HG03469 (cell line): Measurements from ENCODE around the gene CCDC7.
A peak's percentile ranks its signal among the peaks of the same experiment; 100 is the strongest.
"Not testable (repeated sequence)": the region's sequence is repeated elsewhere in the genome, so short reads cannot be mapped to it uniquely, and the experiment has no call there.

Experiments used
- ATAC-seq: cut with Tn5 transposase; IDR thresholded peaks from one replicate; pipeline ENCODE4 v1.9.1; 2021; ENCODE audit warnings: mild to moderate bottlenecking, moderate library complexity, moderate number of reproducible peaks; ENCODE audit not compliant: unreplicated experiment

Gene CCDC7

DNA sequence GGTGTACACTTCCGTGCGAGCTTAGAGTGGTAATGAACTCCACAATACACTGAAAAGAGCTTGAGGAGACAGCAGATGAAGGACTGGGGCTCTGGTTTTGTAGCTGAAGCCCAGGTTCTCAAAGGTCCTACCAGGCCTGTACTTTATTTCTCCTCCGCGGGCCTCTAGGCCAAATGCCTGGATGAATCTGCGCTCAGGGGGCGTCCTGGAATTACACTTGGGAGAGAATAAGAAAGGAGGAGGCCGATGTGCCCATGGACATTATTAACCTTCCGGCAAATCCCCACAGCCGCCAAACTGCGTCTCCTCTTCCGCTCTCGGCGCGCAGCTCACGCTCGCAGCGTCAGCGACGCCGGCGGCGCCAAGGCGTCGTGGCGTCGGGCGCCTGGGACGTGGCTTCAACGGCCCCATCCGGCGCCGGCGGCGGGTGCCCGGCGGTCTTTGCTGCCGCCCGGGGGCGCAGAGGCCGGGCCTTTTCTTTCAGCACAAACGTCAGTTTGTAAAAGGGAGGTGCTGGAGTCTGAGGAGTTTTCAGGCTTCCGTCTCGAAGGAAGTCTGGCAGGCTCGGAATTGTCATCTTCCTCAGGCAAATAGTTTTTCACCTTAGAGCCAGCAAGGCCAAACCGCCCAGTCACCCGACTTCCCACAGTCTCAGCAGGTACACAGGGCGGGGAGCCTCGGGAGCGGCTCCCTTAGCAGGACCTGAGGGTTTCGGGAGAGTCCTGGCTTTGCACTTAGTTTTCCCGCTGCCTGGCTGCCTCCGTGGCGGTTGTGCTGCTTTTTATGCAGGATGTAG lies at the start of gene CCDC7:
CCDC7 (plus strand) TSS at position 401 of the 796 bp plus-strand sequence. CDS start 5,503 bp downstream, outside the sequence.
- peak; percentile 93 for ATAC-seq

DNA sequence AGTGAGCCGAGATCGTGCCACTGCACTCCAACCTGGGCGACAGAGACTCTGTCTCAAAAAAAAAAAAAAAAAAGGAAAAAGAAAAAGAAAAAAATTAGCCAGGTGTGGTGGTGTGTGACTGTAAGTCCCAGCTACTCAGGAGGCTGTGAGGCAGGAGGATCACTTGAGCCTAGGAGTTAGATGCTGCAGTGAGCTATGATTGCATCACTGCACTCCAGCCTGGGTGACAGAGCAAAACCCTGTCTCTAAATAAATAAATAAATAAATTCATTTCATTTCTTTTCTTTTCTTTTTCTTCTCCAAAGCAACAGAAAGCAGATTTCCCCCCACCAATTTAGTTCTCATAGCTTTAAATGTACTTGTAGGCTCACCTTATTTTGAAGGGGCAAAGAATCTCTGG lies 48.8 kb upstream of the CCDC7 start:
- ATAC-seq = not testable (repeated sequence)

DNA sequence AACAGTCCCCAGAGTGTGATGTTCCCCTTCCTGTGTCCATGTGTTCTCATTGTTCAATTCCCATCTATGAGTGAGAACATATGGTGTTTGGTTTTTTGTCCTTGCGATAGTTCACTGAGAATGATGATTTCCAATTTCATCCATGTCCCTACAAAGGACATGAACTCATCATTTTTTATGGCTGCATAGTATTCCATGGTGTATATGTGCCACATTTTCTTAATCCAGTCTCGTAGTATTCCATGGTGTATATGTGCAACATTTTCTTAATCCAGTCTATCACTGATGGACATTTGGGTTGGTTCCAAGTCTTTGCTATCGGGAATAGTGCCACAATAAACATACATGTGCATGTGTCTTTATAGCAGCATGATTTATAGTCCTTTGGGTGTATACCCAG lies 46.2 kb upstream of the CCDC7 start:
- ATAC-seq = not testable (repeated sequence)

DNA sequence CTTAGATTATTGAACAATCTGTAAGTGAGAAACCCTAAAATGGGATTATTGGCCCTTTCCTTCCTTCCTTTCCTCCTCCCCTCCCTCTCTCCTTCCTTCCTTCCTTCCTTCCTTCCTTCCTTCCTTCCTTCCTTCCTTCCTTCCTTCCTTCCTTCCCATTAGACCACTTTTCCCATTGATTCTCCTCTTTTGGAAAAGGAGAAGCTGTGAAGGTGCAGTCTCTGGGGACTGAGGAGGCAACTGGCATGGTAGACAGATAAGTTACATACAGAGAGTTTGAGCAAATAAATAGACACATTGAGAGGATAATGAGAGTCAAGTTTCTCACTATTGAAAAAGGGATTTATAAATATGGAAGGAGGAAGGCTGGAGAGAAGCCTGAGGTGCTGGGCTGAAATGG lies 45.0 kb upstream of the CCDC7 start:
- no peak for ATAC-seq

DNA sequence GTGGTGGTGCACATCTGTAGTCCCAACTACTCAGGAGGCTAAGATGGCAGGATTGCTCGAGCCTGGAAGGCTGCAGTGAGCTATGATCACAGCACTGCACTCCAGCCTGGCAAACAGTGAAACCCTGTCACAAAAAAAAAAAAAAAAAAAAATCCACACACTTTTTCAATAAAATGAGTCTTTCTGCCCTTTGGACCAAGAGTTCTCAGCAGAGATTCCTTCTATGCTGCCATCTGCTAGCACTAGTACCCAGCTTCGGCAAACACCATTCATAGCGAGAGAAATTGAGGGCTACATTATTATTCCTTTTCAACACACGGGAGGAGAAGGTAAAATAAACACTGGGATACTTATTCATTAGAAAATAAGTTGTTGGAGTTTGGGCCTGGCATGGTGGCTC lies 43.4 kb upstream of the CCDC7 start:
- no peak for ATAC-seq

DNA sequence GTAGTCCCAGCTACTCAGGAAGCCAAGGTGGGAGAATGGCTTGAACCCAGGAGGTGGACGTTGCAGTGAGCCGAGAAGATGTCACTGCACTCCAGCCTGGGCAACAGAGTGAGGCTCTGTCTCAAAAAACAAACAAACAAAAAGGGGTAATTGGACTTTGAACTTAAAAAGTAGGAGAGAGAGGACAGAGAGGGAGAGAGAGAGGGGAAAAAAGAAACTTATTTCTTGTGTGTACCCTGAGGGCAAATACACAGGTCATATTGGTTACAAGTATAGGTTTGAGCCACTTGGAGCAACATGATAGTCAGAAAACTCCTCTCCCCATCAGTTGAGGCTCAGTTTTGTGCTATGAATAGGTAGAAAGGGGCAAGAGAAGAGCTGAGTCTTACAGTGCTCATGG lies 42.8 kb upstream of the CCDC7 start:
- ATAC-seq = no peak

DNA sequence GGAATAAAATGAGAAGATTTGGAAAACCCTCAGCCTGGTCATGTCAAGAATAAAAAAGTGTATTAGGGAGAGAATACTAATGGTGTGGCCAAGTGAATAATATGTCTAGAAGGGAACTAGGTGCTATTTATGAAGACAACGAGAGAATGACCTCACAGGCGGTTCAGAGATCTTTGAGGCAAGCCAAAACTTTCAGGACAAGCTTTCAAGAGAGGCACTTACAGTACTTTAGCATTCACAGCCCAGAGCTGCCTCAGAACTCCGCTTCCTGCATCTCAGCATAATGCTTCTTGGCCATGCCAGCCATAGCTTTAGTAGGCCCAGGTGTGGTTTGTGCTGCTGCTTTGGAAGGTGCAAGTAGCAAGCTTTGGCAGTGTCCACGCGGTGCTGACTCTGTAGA lies 37.2 kb upstream of the CCDC7 start:
- ATAC-seq = no peak

DNA sequence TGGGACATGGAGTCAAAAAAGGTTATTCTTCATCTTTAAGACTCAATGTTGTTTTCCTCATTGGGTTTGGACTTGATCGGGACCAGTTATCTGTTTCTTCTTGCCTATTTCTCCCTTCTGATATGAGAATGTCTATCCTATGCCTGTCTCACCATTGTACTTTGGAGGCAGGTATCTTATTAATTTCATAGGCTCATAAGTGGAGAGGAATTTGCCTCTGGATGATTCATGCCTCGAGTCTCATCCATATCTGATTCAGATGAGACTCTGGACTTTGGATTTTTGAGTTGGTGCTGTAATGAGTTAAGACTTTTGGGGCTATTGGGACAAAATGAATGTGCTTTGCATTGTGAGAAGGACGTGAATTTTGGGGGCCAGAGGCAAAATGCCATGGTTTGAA lies 36.2 kb upstream of the CCDC7 start:
- ATAC-seq = no peak

DNA sequence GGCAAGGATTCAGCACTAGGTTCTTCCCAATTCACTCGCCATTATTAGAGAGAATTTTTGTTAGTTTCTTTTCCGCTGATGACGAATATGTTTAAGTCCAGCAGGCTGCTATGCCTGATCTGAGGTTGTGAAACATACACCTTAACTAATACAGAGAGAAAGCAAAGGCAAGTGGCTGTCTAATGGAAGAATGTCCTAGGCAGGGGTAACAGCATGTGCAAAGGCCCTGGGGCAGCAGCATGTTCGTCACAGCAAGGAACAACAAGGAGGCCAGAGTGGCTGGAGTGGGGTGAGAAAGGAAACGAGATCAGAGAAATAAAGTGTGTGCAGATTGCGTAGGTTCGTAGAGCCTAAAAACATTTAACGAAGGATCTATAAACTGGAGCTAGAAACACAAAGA lies 35.4 kb upstream of the CCDC7 start:
- ATAC-seq = no peak

DNA sequence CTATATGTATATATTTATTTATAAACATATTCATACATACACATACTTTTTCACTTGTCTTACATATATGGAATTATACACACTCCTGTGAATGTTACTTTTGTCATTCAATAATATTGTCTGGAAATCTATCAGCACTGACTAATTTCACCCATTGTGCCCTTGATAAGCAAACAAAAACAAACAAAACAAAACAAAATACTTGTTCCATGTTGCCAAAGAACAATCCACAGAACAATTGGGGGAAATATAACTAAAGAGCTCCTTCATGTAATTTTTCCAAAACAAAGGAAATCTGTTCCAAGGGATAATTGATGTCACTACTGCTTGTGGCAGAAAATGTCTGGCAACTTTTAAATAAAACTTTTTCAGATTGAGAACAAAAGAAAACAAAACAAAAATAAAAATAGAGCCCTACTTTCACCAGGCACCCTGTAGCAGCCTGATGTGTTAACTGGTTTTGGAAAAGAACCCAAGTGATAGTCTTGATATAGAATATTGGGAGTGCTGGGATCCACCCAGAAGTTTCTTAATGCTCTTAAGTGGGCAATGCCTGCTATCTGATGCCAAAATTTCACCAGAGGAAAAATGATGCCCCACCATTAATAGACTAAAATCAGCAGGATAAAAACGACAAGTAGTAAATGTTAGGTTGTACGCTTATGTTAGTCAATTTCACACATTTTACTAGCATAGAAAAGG lies 34.0 kb upstream of the CCDC7 start:
- ATAC-seq = no peak

DNA sequence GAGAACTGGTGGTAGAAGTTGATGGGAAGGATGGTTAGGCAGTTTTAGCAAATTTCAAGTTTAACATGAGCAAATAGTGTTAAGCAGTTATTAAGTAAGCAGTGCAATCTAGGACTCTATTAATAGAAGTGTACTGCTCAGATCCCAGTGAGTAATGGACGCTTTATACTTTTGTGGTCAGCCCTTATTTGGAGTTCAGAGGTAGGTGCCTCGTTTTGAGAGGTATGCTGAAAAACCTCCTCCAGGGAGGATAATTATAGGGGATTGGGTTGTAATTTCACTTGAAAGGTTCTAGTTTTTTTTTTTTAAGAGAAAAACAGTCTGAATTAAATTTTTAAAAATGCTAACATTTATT lies 33.5 kb upstream of the CCDC7 start:
- no peak for ATAC-seq

DNA sequence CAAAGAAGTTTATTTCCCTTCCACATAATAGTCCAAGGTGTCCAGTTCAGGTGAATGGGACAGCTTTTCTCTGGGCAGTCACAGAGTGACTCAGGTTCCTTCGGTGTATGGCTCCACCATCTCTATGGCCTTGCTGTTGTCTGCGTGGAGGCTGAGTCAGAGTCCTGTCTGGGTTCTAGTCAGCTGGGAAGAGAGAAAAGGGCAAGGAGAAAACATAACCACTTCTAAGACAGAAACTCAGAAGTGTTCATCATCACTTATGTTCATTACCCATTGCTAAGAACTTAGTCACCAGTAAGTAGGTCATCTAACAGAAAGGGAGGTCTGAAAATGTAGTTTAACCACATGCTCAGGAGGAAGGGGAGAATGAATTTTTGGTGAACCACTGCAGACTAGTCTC lies 32.4 kb upstream of the CCDC7 start:
- ATAC-seq = no peak

DNA sequence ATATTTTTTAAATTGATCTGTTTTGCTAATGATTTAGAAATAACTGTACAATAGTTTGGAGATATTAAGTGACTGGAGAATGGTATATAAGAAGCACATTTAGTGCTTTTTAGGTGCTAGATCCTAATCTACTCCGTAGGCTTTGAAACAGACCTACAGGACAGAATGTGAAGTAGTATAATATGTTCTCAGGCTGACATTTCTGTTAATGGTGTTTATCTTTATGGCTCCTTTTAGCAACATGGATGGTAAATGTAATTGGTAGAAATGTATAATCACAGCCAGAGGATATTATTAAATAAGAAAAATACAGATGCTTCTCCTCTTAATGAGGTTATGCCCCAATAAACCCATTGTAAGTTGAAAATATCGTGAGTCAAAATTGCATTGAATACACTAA lies 30.6 kb upstream of the CCDC7 start:
- no peak for ATAC-seq

DNA sequence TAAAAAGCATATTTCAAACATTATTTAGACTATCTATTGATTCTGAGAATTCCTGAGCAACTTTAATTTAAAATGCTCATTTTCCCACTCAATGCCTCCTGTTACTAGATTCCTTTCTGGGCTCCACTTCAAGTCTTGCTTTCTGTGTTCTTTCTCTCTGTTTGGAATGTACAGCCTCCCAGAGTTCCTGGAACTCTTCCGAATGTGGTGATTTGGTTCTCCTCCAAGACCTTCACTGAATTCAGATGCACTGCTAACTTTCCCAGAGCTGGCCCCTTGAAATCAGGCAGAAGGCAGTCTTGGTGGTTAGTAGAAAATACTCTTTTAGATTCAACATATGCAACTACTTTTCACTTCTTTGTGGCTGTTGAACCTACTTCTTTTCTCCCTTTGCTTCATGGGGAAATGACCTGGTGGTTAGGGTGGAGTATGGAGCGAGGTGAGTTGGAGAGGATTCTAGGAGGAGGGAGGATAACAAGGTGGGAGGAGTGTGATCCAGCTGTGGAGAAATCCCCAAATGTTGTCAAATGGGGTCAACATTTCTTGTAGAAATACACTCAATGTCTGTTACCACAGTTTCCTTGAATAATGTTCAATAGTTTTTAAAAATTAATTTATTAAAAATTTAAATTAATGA lies 27.9 kb upstream of the CCDC7 start:
- ATAC-seq = no peak

DNA sequence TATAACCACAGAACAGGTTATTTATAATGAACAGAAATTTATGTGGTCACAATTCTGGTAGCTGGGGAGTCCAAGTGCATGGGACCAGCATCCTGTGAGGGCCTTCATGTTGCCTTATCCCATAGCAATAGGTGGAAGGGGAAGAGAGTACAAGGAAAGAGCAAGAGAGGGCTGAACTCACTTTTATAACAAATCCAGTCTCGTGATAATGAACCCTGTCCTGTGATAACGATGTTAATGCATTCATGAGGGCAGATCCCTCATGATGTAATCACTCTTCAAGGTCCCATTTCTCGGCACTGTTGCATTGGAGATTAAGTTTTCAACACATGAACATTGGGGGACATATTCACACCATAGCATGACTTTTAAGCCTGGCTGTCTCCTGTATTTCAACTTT lies 27.4 kb upstream of the CCDC7 start:
- no peak for ATAC-seq

DNA sequence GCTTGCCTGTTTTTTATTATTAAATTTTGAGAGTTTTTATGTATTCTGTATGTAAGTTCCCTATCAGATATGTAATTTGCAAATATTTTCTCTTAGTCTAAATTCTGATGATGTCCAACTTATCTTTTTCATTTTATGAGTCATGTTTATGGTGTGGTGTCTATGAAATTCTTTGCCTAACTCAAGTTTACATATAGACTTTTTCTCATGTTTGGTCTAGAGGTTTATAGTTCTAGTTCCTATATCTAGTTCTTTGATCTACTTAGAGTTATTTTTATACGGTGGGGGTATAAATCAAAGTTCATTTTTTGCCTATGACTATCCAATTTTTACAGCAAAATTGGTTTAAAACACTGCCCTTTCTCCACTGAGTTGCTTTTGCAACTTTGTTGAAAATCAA lies 26.3 kb upstream of the CCDC7 start:
- no peak for ATAC-seq

DNA sequence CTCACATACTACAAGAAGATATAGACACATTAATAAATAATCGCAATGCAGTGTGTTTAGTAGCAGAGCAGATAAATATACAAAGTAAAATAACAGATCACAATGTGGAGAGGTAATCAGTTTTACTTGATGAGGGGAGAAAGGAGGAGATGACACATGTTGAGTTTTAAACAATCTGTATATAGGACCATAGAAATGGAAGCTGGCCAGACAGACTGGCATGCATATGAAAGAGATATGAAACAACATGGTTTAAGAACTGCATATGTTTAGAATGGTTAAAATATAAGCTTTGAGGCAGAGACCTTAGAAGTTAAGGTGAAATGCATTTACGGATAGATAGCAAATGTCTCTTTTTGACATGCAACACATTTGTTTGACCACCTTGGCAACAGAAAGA lies 19.8 kb upstream of the CCDC7 start:
- ATAC-seq = no peak

DNA sequence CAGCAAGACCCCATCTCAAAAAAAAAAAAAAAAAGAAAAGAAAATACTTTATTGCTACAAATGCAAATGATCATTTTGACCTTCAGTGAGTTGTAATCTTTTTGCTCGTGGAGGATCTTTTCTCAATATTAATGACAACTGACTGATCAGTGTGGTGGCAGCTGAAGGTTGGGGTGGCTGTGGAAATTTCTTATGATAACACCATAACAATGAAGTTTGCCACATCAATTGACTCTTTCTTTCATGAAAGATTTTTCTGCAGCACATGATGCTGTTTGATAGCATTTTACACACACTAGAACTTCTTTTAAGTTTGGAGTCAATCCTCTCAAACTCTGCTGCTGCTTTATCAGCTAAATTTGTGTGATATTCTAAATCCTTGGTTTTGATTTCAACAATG lies 12.4 kb upstream of the CCDC7 start:
- no peak for ATAC-seq

DNA sequence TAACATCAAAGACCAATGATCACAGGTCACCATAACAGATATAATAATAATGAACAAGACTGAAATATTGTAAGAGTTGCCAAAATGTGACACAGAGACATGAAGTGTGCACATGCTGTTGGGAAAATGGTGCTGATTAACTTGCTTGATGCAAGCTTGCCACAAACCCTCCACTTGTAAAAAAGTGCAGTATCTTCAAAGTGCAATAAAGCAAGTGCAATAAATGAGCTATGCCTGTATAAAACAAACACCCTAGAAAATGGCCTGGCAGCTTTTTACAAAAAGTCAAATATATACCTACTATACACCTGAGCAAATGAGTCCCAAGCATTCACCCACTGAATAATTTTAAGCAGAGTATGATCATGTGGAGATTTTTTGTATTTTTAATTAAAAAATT lies 9.7 kb upstream of the CCDC7 start:
- ATAC-seq = no peak

DNA sequence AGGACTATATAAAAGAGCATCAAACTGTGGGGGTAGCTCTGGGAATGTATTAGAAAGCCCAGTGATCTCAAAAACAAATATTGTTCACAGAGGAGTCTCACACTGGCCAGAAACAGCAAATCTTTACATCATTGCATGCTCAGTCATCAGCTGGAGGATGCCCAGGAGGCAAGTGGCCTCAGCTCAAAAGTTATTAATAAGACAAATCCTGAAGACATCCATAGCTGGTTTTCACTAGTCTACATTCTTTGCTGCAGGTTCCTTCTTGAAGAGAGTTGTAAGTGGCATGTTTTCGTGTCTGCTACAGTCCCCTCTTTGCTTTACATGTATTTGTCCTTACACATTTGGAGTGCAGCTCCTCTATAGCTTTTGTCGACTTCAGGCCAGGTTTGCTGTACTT lies 8.6 kb upstream of the CCDC7 start:
- ATAC-seq = no peak

DNA sequence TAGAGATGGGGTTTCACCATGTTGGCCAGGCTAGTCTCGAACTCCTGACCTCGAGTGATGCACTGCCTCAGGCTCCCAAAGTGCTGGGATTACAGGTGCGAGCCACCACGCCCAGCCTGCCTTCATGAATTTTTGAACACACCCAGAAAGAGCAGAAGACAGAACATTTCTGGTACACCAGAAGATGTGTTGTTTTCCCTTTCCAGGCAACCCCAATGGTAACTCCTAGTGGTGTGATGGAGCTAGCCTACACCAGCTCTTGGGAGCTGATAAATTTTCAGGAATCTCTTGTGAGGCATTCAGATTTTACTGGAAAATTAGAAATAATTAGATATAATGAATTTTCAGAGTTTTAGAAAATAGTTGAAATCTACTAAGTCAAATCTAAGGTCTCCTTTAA lies 904 bp upstream of the CCDC7 start:
- no peak for ATAC-seq
